Suprapubic skin (tissue), 4 donors: Measurements from ENCODE around the gene PTPN4. TPM values are rescaled to one million over a fixed set of nuclear protein-coding genes. Genes with fewer than 3 reads are reported as not detected.

Experiments used
- DNase-seq, 2 donors: peaks; one replicate each; pipeline ENCODE4 v3.0.0-alpha.2; 2019; ENCODE audit warnings: low spot score in 2 of 2
- H3K27ac ChIP-seq: fragments of 200-600 bp; sonication (generic); one replicate; pipeline ENCODE4 v1.5.1; 2019
- H3K27me3 ChIP-seq: fragments of 200-600 bp; sonication (generic); one replicate; pipeline ENCODE4 v1.5.1; 2019
- H3K36me3 ChIP-seq: fragments of 200-600 bp; sonication (generic); one replicate; pipeline ENCODE4 v1.5.1; 2019
- H3K4me1 ChIP-seq: fragments of 200-600 bp; sonication (generic); one replicate; pipeline ENCODE4 v1.5.1; 2019
- H3K4me3 ChIP-seq: fragments of 200-600 bp; sonication (generic); one replicate; pipeline ENCODE4 v1.5.1; 2019; ENCODE audit warnings: mild to moderate bottlenecking
- H3K9me3 ChIP-seq: fragments of 200-600 bp; sonication (generic); one replicate; pipeline ENCODE4 v1.5.1; 2019
- CTCF ChIP-seq, 2 donors: fragments of 200-600 bp in 1 of 2; fragments of 450-650 bp in 1 of 2; sonication (generic) in 1 of 2; IDR thresholded peaks; one replicate each; pipeline ENCODE4 v1.5.1; 2016 to 2019; ENCODE audit warnings: antibody characterized with exemption in 2 of 2, mild to moderate bottlenecking in 1 of 2, moderate library complexity in 1 of 2
- EP300 ChIP-seq: sonication (generic); formaldehyde crosslinking; IDR thresholded peaks from one replicate; pipeline ENCODE4 v1.6.1; 2017; ENCODE audit warnings: antibody characterized with exemption
- POLR2A ChIP-seq, 2 donors: fragments of 450-650 bp; IDR thresholded peaks; one replicate each; pipeline ENCODE4 v1.6.1; 2017; ENCODE audit warnings: antibody characterized with exemption in 2 of 2, mild to moderate bottlenecking in 2 of 2, moderate library complexity in 2 of 2
- POLR2AphosphoS5 ChIP-seq, 3 donors: sonication (generic); formaldehyde crosslinking; IDR thresholded peaks; one replicate each; pipeline ENCODE4 v1.6.1; 2017; ENCODE audit warnings: antibody characterized with exemption in 3 of 3
- WGBS: methylation state at CpG from one replicate; pipeline ENCODE4 v1.1.5; 2018; 5-methylcytosine and 5-hydroxymethylcytosine counted together
- total RNA-seq, 4 donors: library from RNA; depleted of rRNA; stranded (reverse); fragments of >200 nt; gene quantifications; one replicate each; pipeline ENCODE4 v1.1.0, GENCODE V29; 2016

PTPN4 gene
- total RNA-seq, 4 donors from 2014 or later = 14.0 to 73.7 (median 36.7) TPM

- no peaks in the 10 kb centered on the region for H3K4me1 ChIP-seq
- H3K27ac ChIP-seq = no peak overlapping the region
- no peaks in the 10 kb centered on the region for H3K27me3 ChIP-seq
- H3K4me3 ChIP-seq = no peak overlapping the region
- TF ChIP-seq POLR2AphosphoS5 (IDR thresholded peaks at IDR 0.05) (no peak), POLR2A (IDR thresholded peaks at IDR 0.05) (no peak), CTCF (IDR thresholded peaks at IDR 0.05) (no peak), EP300 (no peak)
- 89% methylated on average over 1 of the region's 1 CpG for WGBS
- peaks cover 22% of the 10 kb centered on the region for H3K36me3 ChIP-seq
- DNase-seq = no peak
- H3K9me3 ChIP-seq = no peaks in the 10 kb centered on the region
Measured at GRCh38 chr2:119947535-119947934, 187.8 kb downstream of the PTPN4 start.

- DNase-seq = no peak
- no peaks in the 10 kb centered on the region for H3K9me3 ChIP-seq
- H3K27ac ChIP-seq = no peak overlapping the region
- no peak for TF ChIP-seq POLR2A (IDR thresholded peaks at IDR 0.05)
- no peak for TF ChIP-seq EP300
- TF ChIP-seq CTCF (IDR thresholded peaks at IDR 0.05) = no peak
- no peak for TF ChIP-seq POLR2AphosphoS5 (IDR thresholded peaks at IDR 0.05)
- no peak overlapping the region for H3K4me3 ChIP-seq
- WGBS = 83% methylated on average over 2 of the region's 2 CpGs
- no peaks in the 10 kb centered on the region for H3K4me1 ChIP-seq
- H3K36me3 ChIP-seq = peaks cover 36% of the 10 kb centered on the region
- H3K27me3 ChIP-seq = no peaks in the 10 kb centered on the region
Measured at GRCh38 chr2:119950966-119951365, 191.2 kb downstream of the PTPN4 start.

DNA sequence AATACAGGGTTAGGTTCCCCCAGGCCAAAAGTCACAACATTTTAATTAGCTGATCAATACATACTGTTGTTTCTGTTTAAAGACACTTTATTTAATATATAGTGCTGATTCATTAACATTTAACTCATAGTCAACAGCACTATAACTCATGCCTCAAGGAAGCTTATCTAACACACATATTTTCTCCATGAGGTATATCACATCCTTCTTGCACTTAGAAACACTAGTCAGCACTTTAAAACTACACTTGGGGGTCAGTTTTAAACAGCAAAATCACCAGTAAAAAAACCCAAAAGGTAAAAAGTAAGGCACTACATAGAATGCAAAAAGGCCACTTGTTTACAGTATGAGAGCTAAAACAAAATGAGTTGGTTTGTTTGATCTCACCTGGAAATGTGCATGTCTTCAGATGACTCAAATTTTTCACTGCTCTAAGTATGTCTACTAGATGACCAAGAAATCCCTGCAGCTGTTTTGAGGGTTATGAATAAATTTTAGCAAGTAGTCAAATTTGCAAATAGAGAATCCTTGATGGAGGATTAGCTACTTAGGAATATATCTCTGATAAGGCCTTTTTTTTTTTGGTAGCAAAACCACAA is 199.0 kb downstream of the PTPN4 start:
- TF ChIP-seq EP300 = no peak
- TF ChIP-seq POLR2A (IDR thresholded peaks at IDR 0.05) = no peak
- no peaks in the 10 kb centered on the region for H3K27me3 ChIP-seq
- peaks cover 45% of the 10 kb centered on the region for H3K36me3 ChIP-seq
- H3K4me3 ChIP-seq = no peak overlapping the region
- H3K27ac ChIP-seq = no peak overlapping the region
- no peak for DNase-seq
- no peaks in the 10 kb centered on the region for H3K4me1 ChIP-seq
- H3K9me3 ChIP-seq = no peaks in the 10 kb centered on the region

DNA sequence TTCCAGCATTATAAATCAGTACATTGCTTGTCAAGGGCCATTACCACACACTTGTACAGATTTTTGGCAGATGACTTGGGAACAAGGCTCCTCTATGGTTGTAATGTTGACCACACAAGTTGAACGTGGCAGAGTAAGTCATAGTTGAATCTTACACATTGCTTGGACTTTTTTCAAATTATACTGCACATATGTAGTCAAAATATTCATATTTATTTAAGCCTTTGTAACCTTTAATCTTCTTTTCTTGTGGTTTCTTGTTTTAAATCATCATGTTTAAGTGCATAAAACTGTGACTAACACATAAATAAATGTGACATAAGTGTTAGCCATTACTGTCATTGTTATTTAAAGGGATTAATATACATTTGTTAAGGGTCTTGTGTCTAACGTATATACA is 201.1 kb downstream of the PTPN4 start:
- no peak overlapping the region for H3K4me3 ChIP-seq
- peaks cover 47% of the 10 kb centered on the region for H3K36me3 ChIP-seq
- H3K4me1 ChIP-seq = no peaks in the 10 kb centered on the region
- no peaks in the 10 kb centered on the region for H3K27me3 ChIP-seq
- WGBS = 62% methylated on average over 2 of the region's 2 CpGs
- no peak for DNase-seq
- TF ChIP-seq POLR2A (IDR thresholded peaks at IDR 0.05) (no peak), CTCF (IDR thresholded peaks at IDR 0.05) (no peak), EP300 (no peak), POLR2AphosphoS5 (IDR thresholded peaks at IDR 0.05) (no peak)
- H3K27ac ChIP-seq = no peak overlapping the region
- no peaks in the 10 kb centered on the region for H3K9me3 ChIP-seq

GRCh38 chr2:119981896-119982295 is 222.2 kb downstream of the PTPN4 start:
- TF ChIP-seq POLR2AphosphoS5 (IDR thresholded peaks at IDR 0.05) (no peak), EP300 (no peak), CTCF (IDR thresholded peaks at IDR 0.05) (no peak), POLR2A (IDR thresholded peaks at IDR 0.05) (no peak)
- Histone ChIP-seq H3K4me1 (no peaks in the 10 kb centered on the region), H3K36me3 (peaks cover 10% of the 10 kb centered on the region), H3K27me3 (no peaks in the 10 kb centered on the region), H3K9me3 (no peaks in the 10 kb centered on the region), H3K4me3 (no peak overlapping the region), H3K27ac (no peak overlapping the region)
- DNase-seq = no peak

DNA sequence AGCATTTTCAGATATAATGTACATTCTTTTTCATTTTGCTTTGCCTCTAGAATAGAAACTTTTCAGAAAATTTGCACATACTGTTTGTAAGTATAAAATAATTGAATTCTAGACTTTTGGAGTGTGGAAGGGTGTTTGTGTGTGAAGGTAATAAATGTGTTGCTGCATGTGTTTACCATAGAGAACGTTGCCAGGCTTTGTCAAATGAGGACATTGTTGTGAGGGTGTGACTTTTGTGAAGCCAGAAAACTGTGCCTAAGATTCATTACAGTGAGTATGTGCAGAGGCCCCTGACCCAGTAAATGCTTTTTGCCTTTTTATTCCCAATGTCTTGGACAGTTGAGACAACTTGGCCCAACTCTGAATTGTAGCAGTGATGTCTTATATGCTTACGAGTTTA is 222.8 kb downstream of the PTPN4 start:
- no peak for DNase-seq
- TF ChIP-seq POLR2A (IDR thresholded peaks at IDR 0.05) (no peak), CTCF (IDR thresholded peaks at IDR 0.05) (no peak), POLR2AphosphoS5 (IDR thresholded peaks at IDR 0.05) (no peak), EP300 (no peak)
- 63% methylated on average over 2 of the region's 2 CpGs for whole genome bisulfite sequencing
- Histone ChIP-seq H3K4me3 (no peak overlapping the region), H3K36me3 (peaks cover 4% of the 10 kb centered on the region), H3K9me3 (no peaks in the 10 kb centered on the region), H3K27ac (no peak overlapping the region), H3K4me1 (no peaks in the 10 kb centered on the region), H3K27me3 (no peaks in the 10 kb centered on the region)
